Uterus (tissue), 4 donors: ENCODE data around the gene RBM5. TPM values are rescaled to one million over a fixed set of nuclear protein-coding genes. Genes with fewer than 3 reads are reported as not detected.
A peak's percentile ranks its signal among the peaks of the same experiment; 100 is the strongest.
"Not testable (repeated sequence)": the region's sequence is repeated elsewhere in the genome, so short reads cannot be mapped to it uniquely, and the experiment has no call there.

Experiments used
- DNase-seq, 2 donors: peaks; one replicate each; pipeline ENCODE4 v3.0.0-alpha.2; 2019 to 2020
- H3K27ac ChIP-seq, 2 donors: fragments of 200-600 bp; sonication (generic); 1 replicate in 1 of 2; 2 replicates in 1 of 2; pipeline ENCODE4 v1.5.1; 2016 to 2018
- H3K27me3 ChIP-seq, 2 donors: fragments of 200-600 bp; sonication (generic); one replicate each; pipeline ENCODE4 v1.5.1; 2018 to 2019; ENCODE audit warnings: control low read depth in 1 of 2
- H3K36me3 ChIP-seq, 2 donors: fragments of 200-600 bp; sonication (generic); one replicate each; pipeline ENCODE4 v1.5.1; 2019; ENCODE audit warnings: control low read depth in 1 of 2
- H3K4me1 ChIP-seq, 2 donors: fragments of 200-600 bp; sonication (generic); one replicate each; pipeline ENCODE4 v1.5.1; 2018 to 2019; ENCODE audit warnings: control low read depth in 1 of 2
- H3K4me3 ChIP-seq, 2 donors: fragments of 200-600 bp; sonication (generic); 1 replicate in 1 of 2; 2 replicates in 1 of 2; pipeline ENCODE4 v1.5.1; 2018 to 2019; ENCODE audit warnings: mild to moderate bottlenecking in 1 of 2
- H3K9me3 ChIP-seq, 2 donors: fragments of 200-600 bp; sonication (generic); one replicate each; pipeline ENCODE4 v1.5.1; 2019; ENCODE audit warnings: control low read depth in 1 of 2
- CTCF ChIP-seq, 4 experiments: fragments of 200-600 bp in 2 of 4; fragments of 450-650 bp in 2 of 4; sonication (generic) in 2 of 4; IDR thresholded peaks; one replicate each; pipeline ENCODE4 v1.5.1; 2016 to 2019; ENCODE audit warnings: antibody characterized with exemption in 4 of 4, mild to moderate bottlenecking in 2 of 4, moderate library complexity in 1 of 4
- POLR2A ChIP-seq, 2 donors: fragments of 450-650 bp; IDR thresholded peaks; one replicate each; pipeline ENCODE4 v1.6.1; 2016; ENCODE audit warnings: antibody characterized with exemption in 2 of 2, mild to moderate bottlenecking in 1 of 2, moderate library complexity in 1 of 2
- intact Hi-C: fragments of 100-400 bp; cut with DNase I; formaldehyde crosslinking; loops from one replicate; pipeline ENCODE4 v1.15.1; 2023; ENCODE audit warnings: low total_unique reads
- total RNA-seq, 4 donors: library from RNA; depleted of rRNA in 3 of 4; stranded (reverse); fragments of >200 nt in 3 of 4; gene quantifications; one replicate each; pipeline versions ENCODE4 v1.1.0 to v1.2.4, GENCODE V29; 2014 to 2023
- donor health status: DM: yes; HTN: yes; CAD: no.

The RBM5 gene
- total RNA-seq, 4 donors from 2014 or later: 154 to 345 (median 197) TPM

DNA sequence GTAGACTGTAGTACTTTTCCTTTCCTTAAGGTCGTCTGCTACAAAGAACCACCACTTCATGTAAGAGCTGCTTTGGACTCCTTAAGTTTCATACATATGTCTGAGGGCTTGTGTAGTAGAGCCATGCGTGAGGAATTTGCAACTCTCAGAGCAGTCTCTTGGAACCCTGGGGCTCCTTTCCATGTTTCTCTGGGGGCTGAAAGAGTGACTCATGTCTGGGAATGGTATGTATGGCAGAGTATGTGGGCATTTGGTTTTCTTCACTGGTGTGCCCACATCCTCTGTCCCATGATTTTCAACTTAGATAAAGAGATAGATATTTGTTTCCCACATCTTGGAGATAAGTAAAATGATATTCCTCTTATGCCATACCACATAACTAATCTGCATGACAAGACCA, 20.6 kb upstream of the RBM5 start:
- intact Hi-C loops: no loop called here
- Histone ChIP-seq H3K4me1 (no peaks in the 10 kb centered on the region), H3K27ac (no peak overlapping the region), H3K4me3 (no peak overlapping the region), H3K9me3 (no peaks in the 10 kb centered on the region), H3K27me3 (no peaks in the 10 kb centered on the region), H3K36me3 (no peaks in the 10 kb centered on the region)
- DNase-seq: no peak
- TF ChIP-seq CTCF (IDR thresholded peaks at IDR 0.05) (no peak), POLR2A (IDR thresholded peaks at IDR 0.05) (no peak)

DNA sequence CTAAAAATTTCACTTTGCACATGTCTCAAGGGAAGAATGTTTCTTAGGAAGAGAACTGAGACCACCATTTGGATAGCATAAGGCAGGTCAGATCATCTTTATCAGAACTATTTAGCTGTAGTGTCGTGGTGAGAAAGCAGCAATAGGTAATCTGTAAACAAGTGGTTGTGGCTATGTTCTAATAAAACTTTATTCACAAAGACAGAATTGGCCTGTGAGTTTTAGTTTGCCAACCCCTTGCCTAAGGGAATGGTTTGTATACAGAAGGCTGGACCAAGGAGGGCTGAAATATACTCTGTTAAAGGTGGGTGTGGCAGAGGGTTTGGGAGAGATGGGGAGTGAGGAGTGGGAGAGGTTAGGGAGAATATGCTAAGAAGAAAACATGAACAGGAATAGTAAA, 10.6 kb upstream of the RBM5 start:
- intact Hi-C loops: no loop called here
- no peak overlapping the region for H3K27ac ChIP-seq
- no peaks in the 10 kb centered on the region for H3K27me3 ChIP-seq
- no peak for DNase-seq
- no peaks in the 10 kb centered on the region for H3K9me3 ChIP-seq
- no peak overlapping the region for H3K4me3 ChIP-seq
- H3K4me1 ChIP-seq: no peaks in the 10 kb centered on the region
- no peaks in the 10 kb centered on the region for H3K36me3 ChIP-seq
- no peak for TF ChIP-seq CTCF (IDR thresholded peaks at IDR 0.05)
- no peak for TF ChIP-seq POLR2A (IDR thresholded peaks at IDR 0.05)

DNA sequence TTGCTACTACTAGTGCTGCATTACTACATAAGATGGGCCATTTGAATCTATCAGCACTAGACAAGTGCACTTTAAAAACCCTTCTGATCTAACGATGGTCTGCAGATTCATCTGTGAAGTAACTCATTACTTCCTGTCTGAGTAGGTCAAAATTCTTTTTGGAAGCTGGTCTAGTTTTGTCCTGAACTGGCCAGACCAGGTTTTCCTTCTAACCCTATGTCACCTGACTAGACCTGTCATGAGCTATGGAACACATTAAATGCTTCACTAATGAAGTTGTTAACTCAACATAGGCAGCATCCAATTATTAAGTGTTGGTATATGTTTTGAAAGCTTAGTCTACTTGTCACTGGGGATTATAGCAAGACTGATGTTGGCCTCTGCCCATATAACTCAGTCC, 10.1 kb upstream of the RBM5 start:
- Histone ChIP-seq H3K4me1 (no peaks in the 10 kb centered on the region), H3K9me3 (no peaks in the 10 kb centered on the region), H3K36me3 (no peaks in the 10 kb centered on the region), H3K4me3 (no peak overlapping the region), H3K27ac (no peak overlapping the region), H3K27me3 (no peaks in the 10 kb centered on the region)
- DNase-seq: no peak
- intact Hi-C loops: no loop called here
- no peak for TF ChIP-seq POLR2A (IDR thresholded peaks at IDR 0.05)
- TF ChIP-seq CTCF (IDR thresholded peaks at IDR 0.05): no peak

GRCh38 chr3:50084951-50085350, 3.8 kb upstream of the RBM5 start:
- H3K9me3 ChIP-seq, H3K4me1 ChIP-seq, H3K4me3 ChIP-seq, H3K27ac ChIP-seq, H3K27me3 ChIP-seq, H3K36me3 ChIP-seq, DNase-seq, intact Hi-C loops: not testable (repeated sequence)

- no peaks in the 10 kb centered on the region for H3K36me3 ChIP-seq
- peaks cover 6 to 14% of the 10 kb centered on the region in 2 donors for H3K4me1 ChIP-seq
- H3K27me3 ChIP-seq: no peaks in the 10 kb centered on the region
- H3K27ac ChIP-seq: peak overlapping the region; percentile 94 to 98
- no peaks in the 10 kb centered on the region for H3K9me3 ChIP-seq
- DNase-seq: no peak
- TF ChIP-seq CTCF (IDR thresholded peaks at IDR 0.05) (no peak), POLR2A (IDR thresholded peaks at IDR 0.05) (no peak)
- intact Hi-C loops: no loop called here
- H3K4me3 ChIP-seq: peak overlapping the region; percentile 90 to 97
These were observed 858 bp downstream of the RBM5 start for GRCh38 chr3:50089609-50089945.

GRCh38 chr3:50090984-50091383, 2.3 kb downstream of the RBM5 start:
- no peaks in the 10 kb centered on the region for H3K9me3 ChIP-seq
- H3K4me3 ChIP-seq: no peak overlapping the region
- intact Hi-C loops: no loop called here
- H3K36me3 ChIP-seq: no peaks in the 10 kb centered on the region
- no peak for TF ChIP-seq POLR2A (IDR thresholded peaks at IDR 0.05)
- TF ChIP-seq CTCF (IDR thresholded peaks at IDR 0.05): no peak
- no peaks in the 10 kb centered on the region for H3K27me3 ChIP-seq
- H3K27ac ChIP-seq: no peak overlapping the region
- peaks cover 6 to 14% of the 10 kb centered on the region in 2 donors for H3K4me1 ChIP-seq
- DNase-seq: no peak
